Ishikawa (cell line): ENCODE data around the gene ROBO1.

Experiments used
- CEBPB ChIP-seq: IDR thresholded peaks from 2 replicates; pipeline ENCODE4 v1.6.1; 2012
- CREB1 ChIP-seq: IDR thresholded peaks from 2 replicates; pipeline ENCODE4 v1.6.1; 2012; ENCODE audit warnings: low read depth
- EP300 ChIP-seq: IDR thresholded peaks from 2 replicates; pipeline ENCODE4 v1.6.1; 2012; ENCODE audit warnings: borderline replicate concordance
- FOXM1 ChIP-seq: IDR thresholded peaks from 2 replicates; pipeline ENCODE4 v1.6.1; 2012; ENCODE audit warnings: low read depth, borderline replicate concordance
- RAD21 ChIP-seq: IDR thresholded peaks from 2 replicates; pipeline ENCODE4 v1.6.1; 2012; ENCODE audit warnings: low read depth
- TAF1 ChIP-seq: IDR thresholded peaks from 2 replicates; pipeline ENCODE4 v1.6.1; 2012; ENCODE audit warnings: low read depth, mild to moderate bottlenecking
- TF ChIP-seq, protein P1 (sequence below): IDR thresholded peaks from 2 replicates; pipeline ENCODE4 v1.6.1; 2012; ENCODE audit warnings: low read depth, mild to moderate bottlenecking
- TF ChIP-seq, protein P2 (sequence below): IDR thresholded peaks from 2 replicates; pipeline ENCODE4 v1.6.1; 2012

DNA sequence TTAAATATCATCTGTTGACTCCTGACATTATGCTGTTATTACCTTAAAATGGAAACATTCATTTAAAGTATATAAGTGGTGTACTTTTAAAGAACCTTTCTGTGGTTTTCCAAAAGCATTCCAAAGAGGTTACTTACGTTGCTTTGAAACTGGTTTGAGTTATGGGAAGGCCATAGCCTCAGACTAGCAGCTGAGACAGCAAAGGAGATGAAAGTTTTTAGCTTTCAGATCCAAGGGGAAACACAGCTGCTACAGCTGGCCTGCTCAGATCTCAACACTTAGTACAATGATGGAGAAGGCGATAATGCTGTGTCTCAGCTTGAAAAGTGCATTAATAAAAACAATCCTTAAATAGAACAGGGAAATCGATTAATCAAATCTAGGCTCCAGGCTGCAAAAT is 921.1 kb downstream of the ROBO1 start:
- no peak for TF ChIP-seq TAF1
- no peak for TF ChIP-seq FOXM1
- no peak for TF ChIP-seq CEBPB
- no peak for TF ChIP-seq CREB1
- TF ChIP-seq, protein P1, sequence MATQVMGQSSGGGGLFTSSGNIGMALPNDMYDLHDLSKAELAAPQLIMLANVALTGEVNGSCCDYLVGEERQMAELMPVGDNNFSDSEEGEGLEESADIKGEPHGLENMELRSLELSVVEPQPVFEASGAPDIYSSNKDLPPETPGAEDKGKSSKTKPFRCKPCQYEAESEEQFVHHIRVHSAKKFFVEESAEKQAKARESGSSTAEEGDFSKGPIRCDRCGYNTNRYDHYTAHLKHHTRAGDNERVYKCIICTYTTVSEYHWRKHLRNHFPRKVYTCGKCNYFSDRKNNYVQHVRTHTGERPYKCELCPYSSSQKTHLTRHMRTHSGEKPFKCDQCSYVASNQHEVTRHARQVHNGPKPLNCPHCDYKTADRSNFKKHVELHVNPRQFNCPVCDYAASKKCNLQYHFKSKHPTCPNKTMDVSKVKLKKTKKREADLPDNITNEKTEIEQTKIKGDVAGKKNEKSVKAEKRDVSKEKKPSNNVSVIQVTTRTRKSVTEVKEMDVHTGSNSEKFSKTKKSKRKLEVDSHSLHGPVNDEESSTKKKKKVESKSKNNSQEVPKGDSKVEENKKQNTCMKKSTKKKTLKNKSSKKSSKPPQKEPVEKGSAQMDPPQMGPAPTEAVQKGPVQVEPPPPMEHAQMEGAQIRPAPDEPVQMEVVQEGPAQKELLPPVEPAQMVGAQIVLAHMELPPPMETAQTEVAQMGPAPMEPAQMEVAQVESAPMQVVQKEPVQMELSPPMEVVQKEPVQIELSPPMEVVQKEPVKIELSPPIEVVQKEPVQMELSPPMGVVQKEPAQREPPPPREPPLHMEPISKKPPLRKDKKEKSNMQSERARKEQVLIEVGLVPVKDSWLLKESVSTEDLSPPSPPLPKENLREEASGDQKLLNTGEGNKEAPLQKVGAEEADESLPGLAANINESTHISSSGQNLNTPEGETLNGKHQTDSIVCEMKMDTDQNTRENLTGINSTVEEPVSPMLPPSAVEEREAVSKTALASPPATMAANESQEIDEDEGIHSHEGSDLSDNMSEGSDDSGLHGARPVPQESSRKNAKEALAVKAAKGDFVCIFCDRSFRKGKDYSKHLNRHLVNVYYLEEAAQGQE = no peak
- TF ChIP-seq RAD21 = no peak
- TF ChIP-seq EP300 = no peak
- TF ChIP-seq, protein P2, sequence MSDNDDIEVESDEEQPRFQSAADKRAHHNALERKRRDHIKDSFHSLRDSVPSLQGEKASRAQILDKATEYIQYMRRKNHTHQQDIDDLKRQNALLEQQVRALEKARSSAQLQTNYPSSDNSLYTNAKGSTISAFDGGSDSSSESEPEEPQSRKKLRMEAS = no peak
